ENCODE measurements around the gene GPRIN3.
"Not testable (repeated sequence)": the region's sequence is repeated elsewhere in the genome, so short reads cannot be mapped to it uniquely, and the experiment has no call there.

GPRIN3 gene

GRCh38 chr4:89314291-89314690, 6.7 kb upstream of the GPRIN3 start:
- in situ Hi-C loops (cut with HindIII; ENCODE audit: low sequenced_read_pairs): no loop called here

GRCh38 chr4:89312066-89312465, 4.5 kb upstream of the GPRIN3 start:
- in situ Hi-C loops (cut with HindIII; ENCODE audit: low sequenced_read_pairs): no loop called here

DNA sequence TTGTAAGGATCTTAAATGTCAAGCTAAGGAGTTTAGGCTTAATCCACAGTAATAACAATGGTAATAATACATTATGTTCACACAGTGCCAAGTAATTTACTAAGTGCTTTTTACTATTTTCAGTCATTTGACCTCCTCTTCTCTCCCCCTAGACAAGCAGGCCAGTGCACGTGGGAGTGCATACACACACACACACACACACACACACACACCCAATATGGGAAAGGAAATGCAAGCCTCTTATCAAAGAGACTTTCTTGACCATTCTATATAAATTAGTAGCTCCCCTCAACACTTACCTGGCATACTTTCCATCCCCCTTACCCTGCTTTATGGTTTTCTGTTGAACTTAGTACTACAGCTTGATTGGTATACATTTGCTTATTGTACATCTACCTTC, 3.8 kb upstream of the GPRIN3 start:
- in situ Hi-C loops (cut with HindIII; ENCODE audit: low sequenced_read_pairs): no loop called here

GRCh38 chr4:89309154-89309553, 1.6 kb upstream of the GPRIN3 start:
- in situ Hi-C loops (cut with HindIII; ENCODE audit: low sequenced_read_pairs): not testable (repeated sequence)

DNA sequence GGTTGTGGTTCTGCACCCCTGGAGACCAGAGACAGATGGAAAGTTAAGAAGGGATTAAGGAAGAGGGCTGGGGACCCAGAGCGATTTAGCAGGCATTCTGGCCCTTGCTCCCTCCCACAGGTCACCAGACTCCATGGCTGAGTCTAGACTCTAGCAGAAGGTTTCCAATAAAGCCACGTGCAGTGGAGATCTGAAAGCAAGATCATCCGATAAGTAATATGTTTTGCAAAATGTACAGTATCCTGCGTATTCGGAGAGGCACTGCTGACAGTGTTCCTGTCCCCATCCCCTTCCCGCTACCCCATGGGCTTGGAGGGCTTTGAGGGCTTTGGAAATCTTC, 531 bp upstream of the GPRIN3 start:
- in situ Hi-C loops (cut with HindIII; ENCODE audit: low sequenced_read_pairs): no loop called here

DNA sequence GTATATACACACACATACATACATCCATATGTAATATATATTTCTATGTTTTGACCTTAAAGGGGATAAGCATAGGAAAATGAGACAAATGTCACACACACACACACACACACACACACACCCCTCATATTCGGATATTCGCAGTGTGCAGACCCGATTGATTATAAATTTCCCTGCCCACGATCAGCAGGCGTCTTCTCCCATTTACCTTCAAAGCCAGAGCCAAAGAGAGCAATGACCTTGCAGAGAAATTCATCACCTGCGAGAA, 488 bp downstream of the GPRIN3 start:
- in situ Hi-C loops (cut with HindIII; ENCODE audit: low sequenced_read_pairs): no loop called here

DNA sequence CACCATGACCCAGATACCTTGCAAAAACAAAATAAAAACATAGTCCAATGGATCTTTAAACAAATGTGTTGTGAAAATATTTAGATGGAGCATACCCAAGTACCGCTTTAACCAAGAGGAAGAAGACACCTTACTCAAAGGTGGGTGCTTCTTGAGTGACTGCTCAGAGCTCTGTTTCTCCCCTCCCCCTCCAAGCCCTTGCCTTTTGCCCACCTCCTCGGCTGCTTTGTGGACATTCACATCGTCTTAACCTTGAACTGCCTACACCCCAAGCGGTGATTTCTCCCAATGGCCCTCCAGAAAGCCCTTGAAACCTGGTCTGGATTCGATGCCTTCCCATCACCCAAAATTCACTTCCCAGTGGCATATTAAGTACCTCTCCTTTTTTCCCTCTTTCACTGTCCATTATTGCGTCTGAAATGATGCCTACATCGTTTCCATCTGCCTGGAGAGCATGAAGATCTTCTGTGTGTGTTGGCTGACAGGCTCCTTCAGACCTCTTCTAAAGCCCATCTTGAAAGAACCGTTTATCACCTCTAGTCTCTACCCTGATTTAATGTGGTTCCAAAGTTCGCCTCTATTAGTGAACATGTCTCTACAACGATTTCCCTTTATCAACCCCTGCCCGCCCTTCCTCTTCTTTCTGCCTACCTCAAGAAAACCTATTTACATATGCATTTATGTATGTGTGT, 968 bp downstream of the GPRIN3 start:
- in situ Hi-C loops (cut with HindIII; ENCODE audit: low sequenced_read_pairs): no loop called here

DNA sequence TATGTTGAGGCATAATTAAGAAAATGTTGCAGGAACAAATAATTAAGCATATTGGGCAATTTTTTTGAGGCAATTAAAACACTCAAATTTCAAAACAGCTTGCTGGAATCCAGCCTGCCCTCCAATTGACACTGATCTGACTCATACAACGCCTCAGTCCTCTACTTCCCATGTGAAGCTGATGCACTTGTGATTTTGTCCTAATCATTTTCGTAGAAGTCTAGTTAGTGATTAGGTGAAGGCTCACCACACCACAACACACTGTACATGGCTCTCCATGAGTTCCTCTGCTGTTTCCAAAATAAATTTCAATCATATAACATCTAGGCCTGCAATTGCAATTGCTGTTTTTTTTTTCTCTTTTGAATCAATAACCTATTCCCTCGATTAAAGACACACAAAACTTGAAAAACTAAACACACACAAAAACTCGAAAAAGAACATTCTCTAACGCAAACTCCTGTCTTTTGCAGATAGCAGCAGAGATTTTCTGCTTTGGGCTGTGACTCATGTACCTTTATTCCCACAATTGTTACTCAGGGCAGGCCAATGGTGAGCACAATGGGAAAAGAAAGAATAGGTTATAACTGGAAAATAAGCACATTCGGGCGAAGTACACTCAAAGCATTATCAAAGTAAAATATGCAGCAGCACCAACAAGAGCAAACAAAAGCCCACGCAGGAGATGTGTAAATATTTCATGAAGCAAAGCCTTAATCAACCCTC, 1.7 kb downstream of the GPRIN3 start:
- in situ Hi-C loops (cut with HindIII; ENCODE audit: low sequenced_read_pairs): no loop called here

- in situ Hi-C loops (cut with HindIII; ENCODE audit: low sequenced_read_pairs): no loop called here
Observed at GRCh38 chr4:89305028-89305427, 2.6 kb downstream of the GPRIN3 start.

- in situ Hi-C loops (cut with HindIII; ENCODE audit: low sequenced_read_pairs): no loop called here
Observed at GRCh38 chr4:89303814-89304388, 3.7 kb downstream of the GPRIN3 start.

DNA sequence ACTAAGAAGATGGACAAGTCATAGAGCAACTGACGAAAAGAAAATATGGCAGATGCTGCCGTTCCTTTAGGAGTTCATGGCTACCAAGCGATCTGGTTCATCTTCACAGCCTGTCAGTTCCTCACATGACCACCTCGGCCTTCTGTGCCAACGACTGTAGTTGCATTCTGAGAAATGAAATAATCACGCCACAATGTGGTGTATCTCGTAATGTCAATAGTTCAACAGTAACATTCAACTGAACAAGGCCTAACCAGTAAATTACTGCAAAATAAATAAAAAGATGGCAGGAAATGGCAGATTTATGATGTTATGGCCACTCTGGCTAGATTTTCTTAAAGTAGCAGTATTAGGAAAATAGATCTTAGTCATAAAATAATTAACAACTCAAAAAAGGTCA, 4.4 kb downstream of the GPRIN3 start:
- in situ Hi-C loops (cut with HindIII; ENCODE audit: low sequenced_read_pairs): no loop called here

DNA sequence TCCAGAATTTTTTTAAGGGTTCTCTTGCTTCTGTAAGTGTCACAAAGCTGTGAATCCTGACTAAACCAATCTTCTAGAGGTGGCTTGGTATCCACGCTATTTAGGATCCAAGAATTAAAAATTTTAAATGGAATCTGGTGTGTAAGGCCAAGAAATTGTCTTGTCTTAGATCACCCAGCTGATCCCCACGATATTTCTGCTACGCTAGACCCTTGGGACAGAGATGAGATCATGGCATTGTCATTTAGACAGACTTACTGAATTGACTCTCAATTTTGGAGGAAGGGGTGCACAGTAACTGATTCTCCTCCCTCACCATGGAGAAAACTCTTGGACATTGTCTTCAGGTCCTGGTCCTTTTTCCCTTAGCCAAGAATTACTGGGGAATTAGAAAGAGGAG, 5.7 kb downstream of the GPRIN3 start:
- in situ Hi-C loops (cut with HindIII; ENCODE audit: low sequenced_read_pairs): no loop called here

GRCh38 chr4:89301003-89301402, 6.6 kb downstream of the GPRIN3 start:
- in situ Hi-C loops (cut with HindIII; ENCODE audit: low sequenced_read_pairs): no loop called here

- in situ Hi-C loops (cut with HindIII; ENCODE audit: low sequenced_read_pairs): no loop called here
Observed at GRCh38 chr4:89300499-89300898, 7.1 kb downstream of the GPRIN3 start.

DNA sequence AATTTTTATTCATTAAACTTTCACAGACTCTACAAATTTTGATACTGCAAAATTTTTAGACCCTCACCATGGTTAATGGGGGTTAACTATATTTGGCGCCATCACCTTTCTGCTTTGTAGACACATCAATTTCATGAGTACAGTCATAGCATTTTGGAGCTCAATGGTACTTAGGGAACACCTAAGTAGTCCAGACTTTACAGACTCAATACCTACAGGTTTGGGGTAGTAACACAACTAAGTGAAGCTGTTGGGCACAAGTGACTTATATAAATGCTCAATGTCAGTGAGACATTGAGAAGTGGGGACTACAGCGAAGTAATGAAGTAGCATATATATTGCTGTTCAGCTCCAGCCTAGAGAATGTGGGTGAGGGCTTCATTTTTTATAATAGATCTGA, 7.5 kb downstream of the GPRIN3 start:
- in situ Hi-C loops (cut with HindIII; ENCODE audit: low sequenced_read_pairs): no loop called here

- in situ Hi-C loops (cut with HindIII; ENCODE audit: low sequenced_read_pairs): no loop called here
Observed at GRCh38 chr4:89299153-89299791, 8.3 kb downstream of the GPRIN3 start.

GRCh38 chr4:89298788-89299152, 8.8 kb downstream of the GPRIN3 start:
- in situ Hi-C loops (cut with HindIII; ENCODE audit: low sequenced_read_pairs): no loop called here

DNA sequence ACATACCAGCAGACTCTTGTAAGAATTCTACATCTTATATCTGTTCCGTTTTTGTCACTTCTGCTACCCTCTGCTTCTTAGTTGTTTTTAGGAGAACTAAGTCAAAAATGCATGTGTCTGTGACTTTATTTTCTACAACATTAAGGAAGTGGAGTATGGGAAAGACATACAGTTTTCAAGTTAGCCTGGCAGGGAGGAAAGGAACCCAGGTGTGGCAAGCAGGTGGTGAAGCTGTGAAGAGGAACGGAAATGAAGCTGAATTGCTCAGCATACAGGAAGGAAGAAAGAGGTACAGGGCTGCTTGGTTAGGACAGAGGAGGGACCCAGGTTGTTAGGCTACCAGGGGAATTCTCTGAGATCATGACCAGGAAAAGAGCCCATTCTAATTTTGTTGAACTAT, 9.4 kb downstream of the GPRIN3 start:
- in situ Hi-C loops (cut with HindIII; ENCODE audit: low sequenced_read_pairs): no loop called here

- in situ Hi-C loops (cut with HindIII; ENCODE audit: low sequenced_read_pairs): no loop called here
Observed at GRCh38 chr4:89296896-89297295, 10.7 kb downstream of the GPRIN3 start.

GRCh38 chr4:89296399-89296798, 11.2 kb downstream of the GPRIN3 start:
- in situ Hi-C loops (cut with HindIII; ENCODE audit: low sequenced_read_pairs): no loop called here

DNA sequence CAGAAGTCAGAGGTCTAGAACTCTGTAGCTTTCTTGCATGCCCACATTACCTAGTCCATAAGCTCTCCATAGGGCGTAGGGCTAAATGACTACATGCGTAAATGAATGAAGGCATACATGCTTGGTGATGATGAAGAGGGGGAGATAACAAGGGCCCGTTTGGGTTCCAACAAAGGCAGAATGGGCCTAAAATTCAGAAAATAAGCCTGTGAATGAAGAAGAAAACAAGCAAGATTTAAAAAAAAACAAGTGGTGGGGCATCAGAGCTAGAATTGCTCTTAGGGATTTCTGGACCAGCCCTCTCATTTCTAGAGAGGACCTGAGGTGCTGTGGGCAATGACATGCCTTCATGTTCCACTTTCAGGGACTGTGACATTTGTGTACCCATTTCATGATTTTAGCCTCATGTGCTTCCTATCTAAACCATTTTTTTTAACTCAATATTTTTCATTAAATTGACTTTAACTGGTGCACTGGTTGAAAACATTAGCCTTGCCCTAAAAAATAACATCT, 12.1 kb downstream of the GPRIN3 start:
- in situ Hi-C loops (cut with HindIII; ENCODE audit: low sequenced_read_pairs): no loop called here
